ENCODE results near the gene PDE8B.

DNA sequence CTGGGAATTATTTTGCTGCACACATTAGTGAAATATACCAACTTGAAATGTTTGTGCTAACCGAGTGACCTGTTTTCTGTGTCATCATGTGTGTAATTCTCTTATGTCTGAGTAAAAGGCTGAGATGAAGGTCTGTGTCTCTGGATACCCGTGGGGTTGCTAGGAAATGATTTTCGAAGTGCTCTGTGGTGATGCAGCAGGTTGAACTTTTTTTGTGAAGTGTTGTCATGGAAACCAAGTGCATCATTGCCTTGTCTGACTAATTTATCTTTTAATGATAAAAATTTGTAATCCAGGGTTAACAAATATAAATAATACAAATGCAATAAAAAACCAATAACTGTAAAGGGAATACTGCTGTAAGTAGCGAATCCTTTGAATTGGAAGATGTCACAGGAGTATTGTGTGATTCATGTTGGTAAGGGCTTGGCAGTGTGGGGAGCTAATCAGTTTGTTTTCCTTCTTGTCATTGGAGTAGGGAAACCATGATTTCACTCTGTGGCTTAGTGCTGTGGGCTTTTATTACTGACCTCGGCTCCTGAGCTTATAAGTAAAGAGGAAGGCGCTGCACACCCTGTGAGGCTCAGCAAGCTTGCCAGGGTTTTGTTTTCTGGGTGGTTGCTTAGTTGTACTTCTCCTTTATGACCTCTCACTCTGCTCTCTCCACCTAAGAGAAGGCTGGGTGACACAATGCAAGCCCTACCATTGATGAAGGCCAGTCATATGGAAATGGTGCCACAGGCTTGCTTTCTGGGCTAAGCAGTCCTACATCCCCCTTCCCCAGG is 22.3 kb downstream of the PDE8B start:
- TF ChIP-seq, protein P1, sequence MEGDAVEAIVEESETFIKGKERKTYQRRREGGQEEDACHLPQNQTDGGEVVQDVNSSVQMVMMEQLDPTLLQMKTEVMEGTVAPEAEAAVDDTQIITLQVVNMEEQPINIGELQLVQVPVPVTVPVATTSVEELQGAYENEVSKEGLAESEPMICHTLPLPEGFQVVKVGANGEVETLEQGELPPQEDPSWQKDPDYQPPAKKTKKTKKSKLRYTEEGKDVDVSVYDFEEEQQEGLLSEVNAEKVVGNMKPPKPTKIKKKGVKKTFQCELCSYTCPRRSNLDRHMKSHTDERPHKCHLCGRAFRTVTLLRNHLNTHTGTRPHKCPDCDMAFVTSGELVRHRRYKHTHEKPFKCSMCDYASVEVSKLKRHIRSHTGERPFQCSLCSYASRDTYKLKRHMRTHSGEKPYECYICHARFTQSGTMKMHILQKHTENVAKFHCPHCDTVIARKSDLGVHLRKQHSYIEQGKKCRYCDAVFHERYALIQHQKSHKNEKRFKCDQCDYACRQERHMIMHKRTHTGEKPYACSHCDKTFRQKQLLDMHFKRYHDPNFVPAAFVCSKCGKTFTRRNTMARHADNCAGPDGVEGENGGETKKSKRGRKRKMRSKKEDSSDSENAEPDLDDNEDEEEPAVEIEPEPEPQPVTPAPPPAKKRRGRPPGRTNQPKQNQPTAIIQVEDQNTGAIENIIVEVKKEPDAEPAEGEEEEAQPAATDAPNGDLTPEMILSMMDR (IDR thresholded peaks at IDR 0.05): no peak
- TF ChIP-seq POLR2A (IDR thresholded peaks at IDR 0.05): no peak

All from right lobe of liver (tissue), 4 donors.